Tibial nerve (tissue), 4 donors: Measurements from ENCODE around the gene EARS2.

Source experiments
- CTCF ChIP-seq, 5 experiments: fragments of 200-600 bp in 3 of 5; fragments of 450-650 bp in 2 of 5; sonication (generic) in 3 of 5; IDR thresholded peaks; one replicate each; pipeline ENCODE4 v1.5.1; 2016 to 2019; ENCODE audit warnings: antibody characterized with exemption in 5 of 5, mild to moderate bottlenecking in 3 of 5, moderate library complexity in 2 of 5
- EP300 ChIP-seq, 2 donors: sonication (generic); formaldehyde crosslinking; IDR thresholded peaks; one replicate each; pipeline ENCODE4 v1.6.1; 2017; ENCODE audit warnings: antibody characterized with exemption in 2 of 2, mild to moderate bottlenecking in 1 of 2
- POLR2A ChIP-seq, 2 donors: fragments of 450-650 bp; IDR thresholded peaks; one replicate each; pipeline ENCODE4 v1.6.1; 2017; ENCODE audit warnings: antibody characterized with exemption in 2 of 2, mild to moderate bottlenecking in 2 of 2, moderate library complexity in 2 of 2

DNA sequence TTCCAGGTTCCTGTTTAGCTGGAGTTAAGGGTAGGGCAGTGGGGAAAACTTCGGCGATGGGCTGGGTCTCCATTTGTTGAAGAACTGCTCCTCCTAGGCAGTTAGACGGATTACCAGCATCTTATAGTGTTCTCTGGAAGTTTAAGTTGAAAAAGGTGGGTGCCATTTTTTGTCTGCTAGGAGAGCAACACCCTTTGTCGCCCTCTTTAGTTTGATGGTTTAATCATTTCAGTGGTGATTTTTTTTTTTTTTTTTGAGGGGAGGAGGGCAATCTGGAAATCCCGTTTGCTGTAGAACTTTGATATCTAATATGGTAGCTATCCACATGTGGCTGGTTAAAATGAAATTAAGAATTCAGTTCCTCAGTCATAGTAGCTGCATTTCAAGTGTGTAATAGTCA, 4.4 kb upstream of the EARS2 start:
- TF ChIP-seq POLR2A (IDR thresholded peaks at IDR 0.05) (no peak), CTCF (IDR thresholded peaks at IDR 0.05) (no peak), EP300 (IDR thresholded peaks at IDR 0.05) (no peak)
